ENCODE data around the gene HSPA1L.

DNA sequence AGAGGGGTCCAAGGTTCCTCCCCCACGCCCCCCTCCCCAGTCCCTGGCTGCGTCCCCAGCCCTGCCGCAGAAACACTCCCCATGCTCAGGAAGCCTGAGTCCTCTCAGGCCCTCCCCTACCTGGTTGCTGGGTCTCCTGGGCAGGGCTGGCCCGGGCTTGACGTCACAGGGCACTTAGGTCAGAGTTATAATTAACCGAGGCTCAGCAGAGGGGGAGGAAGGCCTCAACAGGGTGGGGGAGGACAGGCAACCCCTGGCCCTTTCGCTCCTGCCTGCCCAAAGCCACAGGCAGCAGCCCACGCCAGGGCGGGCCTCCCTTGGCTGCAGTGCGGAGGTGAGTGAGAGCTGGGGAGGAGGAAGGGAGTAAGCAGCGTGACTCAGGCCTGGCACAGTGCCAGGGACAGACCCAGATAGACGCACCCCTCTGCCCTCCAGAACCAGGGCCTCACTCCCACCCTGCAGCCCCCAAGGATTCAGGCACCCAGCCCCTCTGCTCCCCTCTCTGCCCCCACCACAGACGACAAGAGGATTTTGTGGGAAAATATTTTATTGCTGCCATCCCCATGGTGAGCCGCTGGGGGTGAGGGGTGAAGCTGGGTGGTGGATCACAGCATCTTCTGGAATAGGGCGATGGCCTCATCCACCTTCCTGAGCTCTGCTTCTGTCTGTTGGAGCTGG, 38.0 kb downstream of the HSPA1L start, which contains the start of gene VWA7:
- no peak for TF ChIP-seq EZH2phosphoT487 (IDR thresholded peaks at IDR 0.05)
- no peak for TF ChIP-seq EZH2 (IDR thresholded peaks at IDR 0.05)
- TF ChIP-seq, protein P1, sequence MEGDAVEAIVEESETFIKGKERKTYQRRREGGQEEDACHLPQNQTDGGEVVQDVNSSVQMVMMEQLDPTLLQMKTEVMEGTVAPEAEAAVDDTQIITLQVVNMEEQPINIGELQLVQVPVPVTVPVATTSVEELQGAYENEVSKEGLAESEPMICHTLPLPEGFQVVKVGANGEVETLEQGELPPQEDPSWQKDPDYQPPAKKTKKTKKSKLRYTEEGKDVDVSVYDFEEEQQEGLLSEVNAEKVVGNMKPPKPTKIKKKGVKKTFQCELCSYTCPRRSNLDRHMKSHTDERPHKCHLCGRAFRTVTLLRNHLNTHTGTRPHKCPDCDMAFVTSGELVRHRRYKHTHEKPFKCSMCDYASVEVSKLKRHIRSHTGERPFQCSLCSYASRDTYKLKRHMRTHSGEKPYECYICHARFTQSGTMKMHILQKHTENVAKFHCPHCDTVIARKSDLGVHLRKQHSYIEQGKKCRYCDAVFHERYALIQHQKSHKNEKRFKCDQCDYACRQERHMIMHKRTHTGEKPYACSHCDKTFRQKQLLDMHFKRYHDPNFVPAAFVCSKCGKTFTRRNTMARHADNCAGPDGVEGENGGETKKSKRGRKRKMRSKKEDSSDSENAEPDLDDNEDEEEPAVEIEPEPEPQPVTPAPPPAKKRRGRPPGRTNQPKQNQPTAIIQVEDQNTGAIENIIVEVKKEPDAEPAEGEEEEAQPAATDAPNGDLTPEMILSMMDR (IDR thresholded peaks at IDR 0.05): no peak
